Dermis blood vessel endothelial cell (primary cell): ENCODE measurements around the gene EGFL7. TPM values are rescaled to one million over a fixed set of nuclear protein-coding genes. Genes with fewer than 3 reads are reported as not detected.
"Not testable (repeated sequence)": the region's sequence is repeated elsewhere in the genome, so short reads cannot be mapped to it uniquely, and the experiment has no call there.

Experiments
- DNase-seq: peaks from one replicate; pipeline ENCODE4 v3.0.0; 2010
- total RNA-seq: library from RNA; depleted of rRNA; stranded (reverse); fragments of >200 nt; gene quantifications from 2 replicates; pipeline ENCODE4 v1.2.3, GENCODE V29; 2014

EGFL7 gene
- total RNA-seq, 1 donor from 2014 or later = 768 TPM

- DNase-seq = no peak
Observed at GRCh38 chr9:136624184-136624951, 38.3 kb upstream of the EGFL7 start.

GRCh38 chr9:136625101-136626065 is 37.3 kb upstream of the EGFL7 start:
- DNase-seq = peak; percentile 75

DNA sequence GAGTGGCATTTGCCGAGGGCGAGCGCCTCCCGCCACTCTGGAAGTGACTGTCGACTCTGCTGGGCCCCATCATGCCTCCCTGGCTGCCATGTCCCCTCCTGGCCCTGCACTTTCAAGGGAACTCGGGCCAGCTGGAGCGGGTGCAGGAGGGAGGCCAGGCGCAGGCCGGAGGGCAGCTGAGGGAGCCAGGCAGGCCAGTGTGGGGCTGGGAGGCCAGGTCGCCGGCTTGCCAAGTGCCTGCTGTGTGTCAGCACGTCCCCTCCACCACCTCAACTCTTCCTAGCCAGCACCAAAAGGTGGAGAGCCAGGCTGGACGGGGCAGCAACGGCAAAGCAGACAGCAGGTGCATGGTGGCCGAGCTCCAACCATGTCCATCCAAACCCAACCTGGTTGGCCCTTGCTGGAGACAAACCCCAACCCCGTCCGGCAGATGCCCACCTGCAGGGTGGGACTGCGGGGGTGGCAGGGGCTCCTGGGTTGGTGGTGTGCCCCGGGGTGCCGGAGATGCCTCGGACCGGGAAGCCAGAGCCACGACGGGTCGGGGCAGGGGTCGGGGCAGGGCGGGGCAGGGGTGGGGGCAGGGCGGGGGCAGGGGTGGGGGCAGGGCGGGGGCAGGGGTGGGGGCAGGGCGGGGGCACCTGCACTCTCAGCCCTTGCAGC is 36.5 kb upstream of the EGFL7 start:
- no peak for DNase-seq

GRCh38 chr9:136626740-136627642 is 35.7 kb upstream of the EGFL7 start:
- DNase-seq = peak; percentile 16

DNA sequence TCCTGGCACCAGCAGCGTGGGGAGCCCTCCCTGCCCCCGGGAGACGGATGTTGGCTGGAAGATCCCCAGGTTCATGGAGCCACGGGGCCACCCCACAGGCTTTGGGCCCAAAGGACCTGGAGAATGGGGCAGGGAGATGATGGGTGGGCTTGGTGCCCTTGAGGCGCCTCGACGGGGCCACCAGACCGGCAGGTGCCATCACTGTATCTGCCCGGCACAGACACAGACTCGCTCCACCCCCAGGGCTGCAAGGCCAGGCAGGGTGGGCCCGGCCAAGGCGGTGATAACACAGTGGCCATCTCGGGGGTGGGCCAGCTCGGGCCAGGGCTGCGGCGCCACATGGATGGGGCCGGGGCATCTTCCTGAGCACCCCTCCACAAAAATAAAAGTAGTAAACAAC is 35.0 kb upstream of the EGFL7 start:
- DNase-seq = no peak

- no peak for DNase-seq
Observed at GRCh38 chr9:136628268-136628667, 34.4 kb upstream of the EGFL7 start.

- no peak for DNase-seq
Observed at GRCh38 chr9:136629001-136629878, 33.5 kb upstream of the EGFL7 start.

DNA sequence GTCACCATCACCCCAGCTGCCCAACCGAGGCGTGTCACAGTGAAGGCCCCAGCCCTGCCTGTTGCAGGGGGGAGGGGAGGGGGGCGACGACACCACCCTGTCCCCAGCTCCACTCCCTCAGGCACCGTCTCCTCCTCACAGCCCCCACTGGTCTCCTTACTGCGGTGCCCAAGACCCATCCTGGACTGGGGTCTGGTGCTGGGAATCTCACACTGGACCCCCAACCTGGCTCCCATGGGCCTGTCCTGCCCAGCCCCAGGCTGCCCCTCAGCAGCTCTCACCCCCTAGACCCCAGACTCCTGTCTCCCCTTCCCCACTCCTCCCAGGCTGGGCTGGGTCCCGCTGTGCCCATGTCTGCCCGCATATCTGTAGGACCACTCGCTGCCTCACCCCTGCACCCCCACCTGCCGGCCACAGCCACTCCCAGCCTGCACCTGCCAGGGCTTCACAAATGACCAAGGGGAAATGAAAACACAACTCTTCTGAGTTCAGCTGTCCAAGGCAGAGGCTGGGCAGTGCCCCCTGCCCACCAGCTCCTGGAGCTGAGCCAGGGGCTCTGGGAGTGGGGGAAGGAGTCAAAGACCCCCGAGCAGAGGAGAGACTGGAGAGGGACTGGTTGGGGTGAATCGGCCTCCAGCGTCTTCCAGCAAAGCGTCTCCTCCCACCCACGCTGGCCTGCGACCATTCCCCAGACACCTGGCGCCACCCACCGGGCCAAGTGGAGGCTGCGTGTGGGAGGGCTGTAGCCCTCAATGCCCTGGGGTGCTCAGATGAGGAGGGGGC is 32.6 kb upstream of the EGFL7 start:
- peak; percentile 77 for DNase-seq

- DNase-seq = no peak
Observed at GRCh38 chr9:136630662-136630992, 32.1 kb upstream of the EGFL7 start.

- peak; percentile 93 for DNase-seq
Observed at GRCh38 chr9:136631038-136632000, 31.4 kb upstream of the EGFL7 start.

GRCh38 chr9:136632072-136632471 is 30.6 kb upstream of the EGFL7 start:
- not testable (repeated sequence) for DNase-seq

GRCh38 chr9:136632491-136633106 is 30.1 kb upstream of the EGFL7 start:
- not testable (repeated sequence) for DNase-seq

GRCh38 chr9:136634904-136635303 is 27.8 kb upstream of the EGFL7 start:
- DNase-seq = no peak

DNA sequence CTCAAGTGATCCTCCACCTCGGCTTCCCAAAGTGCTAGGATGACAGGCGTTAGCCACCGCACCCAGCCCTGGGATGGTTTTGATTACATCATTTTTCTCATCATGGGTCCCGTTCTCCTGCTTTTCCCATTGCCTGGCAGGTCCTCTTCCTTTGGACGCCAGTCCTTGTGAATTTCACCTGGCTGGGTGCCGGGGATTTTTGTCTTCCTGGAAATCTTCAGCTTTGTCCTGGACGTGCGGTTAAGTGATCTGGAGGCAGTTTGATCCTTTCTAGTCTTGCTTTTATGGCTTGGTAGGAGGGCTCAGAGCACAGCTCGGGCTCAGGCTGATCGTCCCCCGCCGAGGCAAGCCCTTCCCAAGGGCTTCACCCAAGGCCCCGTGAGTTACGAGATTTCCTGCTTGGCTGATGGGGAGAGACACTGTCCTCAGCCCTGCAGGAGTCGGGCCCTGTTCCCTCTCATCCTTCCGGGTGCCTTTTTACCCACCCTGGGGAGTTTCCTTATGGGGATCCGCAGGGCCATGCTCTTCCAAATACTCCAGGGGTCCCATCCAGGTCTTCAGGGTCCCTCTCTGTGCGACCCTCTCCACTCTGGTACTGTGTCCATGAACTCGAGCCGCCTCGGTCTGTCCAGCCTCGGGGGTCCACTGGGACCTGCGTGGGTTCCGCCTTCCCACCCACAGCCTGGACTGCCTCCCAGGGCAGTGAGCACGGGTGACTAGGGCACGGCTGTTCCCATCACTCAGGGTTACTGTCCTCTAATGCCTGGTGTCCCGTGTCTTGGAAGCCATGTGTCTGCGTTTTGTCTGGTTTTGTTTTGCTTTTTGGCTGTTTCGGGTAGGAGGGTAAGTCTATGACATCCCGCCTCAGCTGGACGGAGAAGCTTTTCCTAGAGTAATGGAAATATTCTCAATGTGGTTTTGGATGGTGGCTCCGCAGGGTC is 22.3 kb upstream of the EGFL7 start:
- no peak for DNase-seq

GRCh38 chr9:136642439-136642921 is 20.2 kb upstream of the EGFL7 start:
- peak; percentile 89 for DNase-seq

- peak; percentile 59 for DNase-seq
Observed at GRCh38 chr9:136643596-136644342, 18.9 kb upstream of the EGFL7 start.

GRCh38 chr9:136644343-136644592 is 18.4 kb upstream of the EGFL7 start:
- no peak for DNase-seq
